Stimulated activated CD4-positive, alpha-beta T cell treated with anti-CD3 and anti-CD28 coated beads, Interleukin-1b, Interleukin-23, amount 100 ng/mL, for 1 hour (primary cell): ENCODE results near the gene ZNF22.

Source experiments
- DNase-seq, 2 donors: peaks; one replicate each; pipeline ENCODE4 v3.0.0-alpha.2; 2020; ENCODE audit warnings: low read depth in 2 of 2

Gene ZNF22

GRCh38 chr10:44977287-44978212 lies 23.2 kb upstream of the ZNF22 start:
- DNase-seq, result no peak

GRCh38 chr10:44978213-44978569 lies 22.5 kb upstream of the ZNF22 start:
- no peak for DNase-seq

- no peak for DNase-seq
These were observed 22.0 kb upstream of the ZNF22 start, which contains the start of gene DEPP1 for GRCh38 chr10:44978570-44979280. TSS of gene DEPP1 (minus strand) at chr10:44978809. CDS start at chr10:44978030, 779 bp downstream.

GRCh38 chr10:44979281-44980191 lies 21.2 kb upstream of the ZNF22 start:
- DNase-seq, result no peak

GRCh38 chr10:44980309-44981171 lies 20.2 kb upstream of the ZNF22 start:
- no peak for DNase-seq

GRCh38 chr10:44981172-44982113 lies 19.3 kb upstream of the ZNF22 start:
- DNase-seq, result no peak

- no peak for DNase-seq
These were observed 18.6 kb upstream of the ZNF22 start for GRCh38 chr10:44982114-44982460.

- no peak for DNase-seq
These were observed 18.2 kb upstream of the ZNF22 start for GRCh38 chr10:44982496-44982895.

- no peak for DNase-seq
These were observed 17.4 kb upstream of the ZNF22 start for GRCh38 chr10:44983066-44983894.

GRCh38 chr10:44983895-44984278 lies 16.8 kb upstream of the ZNF22 start:
- DNase-seq, result no peak

- DNase-seq, result no peak
These were observed 16.0 kb upstream of the ZNF22 start for GRCh38 chr10:44984671-44985101.

- DNase-seq, result no peak
These were observed 15.5 kb upstream of the ZNF22 start for GRCh38 chr10:44985175-44985681.

GRCh38 chr10:44986179-44986578 lies 14.5 kb upstream of the ZNF22 start:
- DNase-seq, result no peak

- no peak for DNase-seq
These were observed 14.1 kb upstream of the ZNF22 start for GRCh38 chr10:44986670-44987069.

- no peak for DNase-seq
These were observed 11.7 kb upstream of the ZNF22 start for GRCh38 chr10:44988957-44989585.

- no peak for DNase-seq
These were observed 11.0 kb upstream of the ZNF22 start for GRCh38 chr10:44989597-44990301.

GRCh38 chr10:44990302-44990655 lies 10.4 kb upstream of the ZNF22 start:
- no peak for DNase-seq

- DNase-seq, result no peak
These were observed 9.8 kb upstream of the ZNF22 start for GRCh38 chr10:44990965-44991364.
